Body of pancreas (tissue), 4 donors: ENCODE results near the gene CMTM4. TPM values are rescaled to one million over a fixed set of nuclear protein-coding genes. Genes with fewer than 3 reads are reported as not detected.

Experiments
- ATAC-seq: fragments of 150-250 bp; one replicate; pipeline ENCODE4 v1.9.1; 2016
- DNase-seq, 4 donors: peaks; one replicate each; pipeline ENCODE4 v3.0.0-alpha.2; 2019
- H3K27ac ChIP-seq, 4 donors: fragments of 200-600 bp; sonication (generic); 1 replicate in 3 of 4; 2 replicates in 1 of 4; pipeline versions ENCODE4 v1.5.1 to v1.6.1; 2016 to 2019; ENCODE audit warnings: mild to moderate bottlenecking in 1 of 4, mixed read lengths in 1 of 4, moderate library complexity in 1 of 4
- H3K27me3 ChIP-seq, 2 donors: fragments of 200-600 bp; sonication (generic); one replicate each; pipeline ENCODE4 v1.6.0; 2016; ENCODE audit warnings: mild to moderate bottlenecking in 1 of 2
- H3K36me3 ChIP-seq, 2 donors: fragments of 200-600 bp; sonication (generic); replicated peaks in 1 of 2; 2 replicates each; pipeline ENCODE4 v1.5.1; 2016; ENCODE audit warnings: low read depth in 2 of 2; ENCODE audit not compliant: insufficient read depth in 1 of 2
- H3K4me1 ChIP-seq: fragments of 200-600 bp; sonication (generic); one replicate; pipeline ENCODE4 v1.6.0; 2016
- H3K4me3 ChIP-seq, 2 donors: fragments of 200-600 bp; sonication (generic); 1 replicate in 1 of 2; 2 replicates in 1 of 2; pipeline ENCODE4 v1.5.1; 2016 to 2019
- H3K9me3 ChIP-seq, 3 donors: fragments of 200-600 bp; sonication (generic); 1 replicate in 2 of 3; 2 replicates in 1 of 3; pipeline ENCODE4 v1.5.1; 2016
- CTCF ChIP-seq, 7 experiments: fragments of 450-650 bp in 4 of 7; fragments of 200-600 bp in 3 of 7; sonication (generic) in 3 of 7; IDR thresholded peaks; one replicate each; pipeline ENCODE4 v1.5.1; 2016 to 2019; ENCODE audit warnings: antibody characterized with exemption in 7 of 7
- POLR2A ChIP-seq, 3 donors: fragments of 450-650 bp; IDR thresholded peaks; one replicate each; pipeline ENCODE4 v1.6.1; 2016; ENCODE audit warnings: antibody characterized with exemption in 3 of 3, mild to moderate bottlenecking in 2 of 3
- WGBS, 2 donors: methylation state at CpG; one replicate each; pipeline ENCODE4 v1.1.5; 2017; 5-methylcytosine and 5-hydroxymethylcytosine counted together
- intact Hi-C: fragments of 100-400 bp; cut with DNase I; formaldehyde crosslinking; loops from one replicate; pipeline ENCODE4 v1.15.1; 2023
- total RNA-seq, 2 donors: library from RNA; depleted of rRNA; stranded (reverse); fragments of >200 nt; gene quantifications; one replicate each; pipeline ENCODE4 v1.1.0, GENCODE V29; 2016

Gene CMTM4
- total RNA-seq, 2 donors from 2014 or later: 35.9 to 36.6 TPM

- no peaks in the 10 kb centered on the region for H3K9me3 ChIP-seq
- H3K36me3 ChIP-seq: no peaks in the 10 kb centered on the region
- no peaks in the 10 kb centered on the region for H3K4me1 ChIP-seq
- peak overlapping the region in 2 of 4 donors; percentile 21 to 24 for H3K27ac ChIP-seq
- ATAC-seq: peak; percentile 12
- no peak overlapping the region for H3K4me3 ChIP-seq
- intact Hi-C loops: no loop called here
- WGBS, 2 donors: 62 to 65% methylated on average over 8 of the region's 8 CpGs
- no peak for DNase-seq
- TF ChIP-seq CTCF (IDR thresholded peaks at IDR 0.05) (no peak), POLR2A (IDR thresholded peaks at IDR 0.05) (no peak)
- no peaks in the 10 kb centered on the region for H3K27me3 ChIP-seq
These were observed 9.9 kb upstream of the CMTM4 start for GRCh38 chr16:66706506-66706880.

- WGBS, 2 donors: 69 to 82% methylated on average over 11 of the region's 11 CpGs
- intact Hi-C loops: no loop called here
- Histone ChIP-seq H3K36me3 (no peaks in the 10 kb centered on the region), H3K27me3 (no peaks in the 10 kb centered on the region), H3K4me3 (no peak overlapping the region), H3K4me1 (no peaks in the 10 kb centered on the region), H3K9me3 (no peaks in the 10 kb centered on the region), H3K27ac (peak overlapping the region in 2 of 4 donors; percentile 21 to 24)
- TF ChIP-seq CTCF (IDR thresholded peaks at IDR 0.05) (no peak), POLR2A (IDR thresholded peaks at IDR 0.05) (no peak)
- DNase-seq: peak in 3 of 4 donors; percentile 38 to 42 (median 41)
- peak; percentile 62 for ATAC-seq
These were observed 9.4 kb upstream of the CMTM4 start for GRCh38 chr16:66705790-66706505.

- intact Hi-C loops: no loop called here
- no peaks in the 10 kb centered on the region for H3K36me3 ChIP-seq
These were observed 7.1 kb upstream of the CMTM4 start for GRCh38 chr16:66703406-66704215.

GRCh38 chr16:66701516-66701915 is 5.0 kb upstream of the CMTM4 start:
- DNase-seq: no peak
- ATAC-seq: no peak
- 94 to 96% methylated on average over 2 of the region's 2 CpGs for WGBS, 2 donors
- Histone ChIP-seq H3K9me3 (no peaks in the 10 kb centered on the region), H3K4me3 (no peak overlapping the region), H3K4me1 (peaks cover 4% of the 10 kb centered on the region), H3K27ac (no peak overlapping the region), H3K27me3 (no peaks in the 10 kb centered on the region), H3K36me3 (no peaks in the 10 kb centered on the region)
- intact Hi-C loops: no loop called here
- no peak for TF ChIP-seq CTCF (IDR thresholded peaks at IDR 0.05)
- TF ChIP-seq POLR2A (IDR thresholded peaks at IDR 0.05): no peak

More at GRCh38 chr16:66703406-66704215, 7.1 kb upstream of the CMTM4 start:
- DNase-seq: no peak
- 64% methylated on average over 9 of the region's 9 CpGs for WGBS, 2 donors
- TF ChIP-seq CTCF (IDR thresholded peaks at IDR 0.05) (no peak), POLR2A (IDR thresholded peaks at IDR 0.05) (no peak)
- no peaks in the 10 kb centered on the region for H3K4me1 ChIP-seq
- H3K9me3 ChIP-seq: no peaks in the 10 kb centered on the region
- H3K27ac ChIP-seq: no peak overlapping the region
- H3K27me3 ChIP-seq: no peaks in the 10 kb centered on the region
- no peak for ATAC-seq
- no peak overlapping the region for H3K4me3 ChIP-seq
